ENCODE results near the gene ALDH1L1. TPM values are rescaled to one million over a fixed set of nuclear protein-coding genes. Genes with fewer than 3 reads are reported as not detected.
A peak's percentile ranks its signal among the peaks of the same experiment; 100 is the strongest.

ALDH1L1 gene
- total RNA-seq, 1 donor = under 0.01 TPM

- no peaks in the 10 kb centered on the region for H3K4me1 ChIP-seq (ENCODE audit: insufficient read depth, low read length)
Observed at GRCh38 chr3:126134219-126134975, 46.0 kb downstream of the ALDH1L1 start.

GRCh38 chr3:126133606-126134005, 46.8 kb downstream of the ALDH1L1 start:
- Histone ChIP-seq H3K4me1 (ENCODE audit: insufficient read depth, low read length) (no peaks in the 10 kb centered on the region), H3K27me3 (ENCODE audit: insufficient read depth, low read length) (peaks cover 11% of the 10 kb centered on the region), H3K4me3 (ENCODE audit: insufficient read depth, low read length) (no peak overlapping the region), H2AFZ (ENCODE audit: low read length) (no peak overlapping the region), H3K36me3 (ENCODE audit: insufficient read depth, low read length) (no peaks in the 10 kb centered on the region), H3K79me2 (ENCODE audit: insufficient read depth, low read length) (no peaks in the 10 kb centered on the region), H4K20me1 (ENCODE audit: insufficient read depth, low read length) (no peaks in the 10 kb centered on the region), H3K4me2 (ENCODE audit: insufficient read depth, low read length) (no peak overlapping the region), H3K9me3 (ENCODE audit: low read depth, low read length) (no peaks in the 10 kb centered on the region), H3K27ac (ENCODE audit: low read depth, low read length) (no peak overlapping the region)
- TF ChIP-seq CTCF (IDR thresholded peaks at IDR 0.05; ENCODE audit: extremely low read depth, low read depth, low read length) = no peak
- DNase-seq (ENCODE audit: insufficient read length, low spot score, missing footprints) = no peak

More at GRCh38 chr3:126134219-126134975, 46.0 kb downstream of the ALDH1L1 start:
- Histone ChIP-seq H3K79me2 (ENCODE audit: insufficient read depth, low read length) (no peaks in the 10 kb centered on the region), H4K20me1 (ENCODE audit: insufficient read depth, low read length) (no peaks in the 10 kb centered on the region), H3K27me3 (ENCODE audit: insufficient read depth, low read length) (peaks cover 19% of the 10 kb centered on the region), H3K36me3 (ENCODE audit: insufficient read depth, low read length) (no peaks in the 10 kb centered on the region), H3K4me3 (ENCODE audit: insufficient read depth, low read length) (no peak overlapping the region), H3K4me2 (ENCODE audit: insufficient read depth, low read length) (no peak overlapping the region), H2AFZ (ENCODE audit: low read length) (no peak overlapping the region), H3K9me3 (ENCODE audit: low read depth, low read length) (no peaks in the 10 kb centered on the region), H3K27ac (ENCODE audit: low read depth, low read length) (no peak overlapping the region)
- TF ChIP-seq CTCF (IDR thresholded peaks at IDR 0.05; ENCODE audit: extremely low read depth, low read depth, low read length) = peak; percentile 75
- DNase-seq (ENCODE audit: insufficient read length, low spot score, missing footprints) = peak; percentile 94

GRCh38 chr3:126132751-126133511, 47.5 kb downstream of the ALDH1L1 start:
- TF ChIP-seq CTCF (IDR thresholded peaks at IDR 0.05; ENCODE audit: extremely low read depth, low read depth, low read length) = peak; percentile 23
- peak; percentile 38 for DNase-seq (ENCODE audit: insufficient read length, low spot score, missing footprints)

More at GRCh38 chr3:126132751-126133511, 47.5 kb downstream of the ALDH1L1 start:
- Histone ChIP-seq H3K4me3 (ENCODE audit: insufficient read depth, low read length) (no peak overlapping the region), H2AFZ (ENCODE audit: low read length) (no peak overlapping the region), H3K4me2 (ENCODE audit: insufficient read depth, low read length) (no peak overlapping the region), H3K27ac (ENCODE audit: low read depth, low read length) (no peak overlapping the region), H3K27me3 (ENCODE audit: insufficient read depth, low read length) (peaks cover 8% of the 10 kb centered on the region), H3K4me1 (ENCODE audit: insufficient read depth, low read length) (no peaks in the 10 kb centered on the region), H3K9me3 (ENCODE audit: low read depth, low read length) (no peaks in the 10 kb centered on the region), H3K79me2 (ENCODE audit: insufficient read depth, low read length) (no peaks in the 10 kb centered on the region), H3K36me3 (ENCODE audit: insufficient read depth, low read length) (no peaks in the 10 kb centered on the region), H4K20me1 (ENCODE audit: insufficient read depth, low read length) (no peaks in the 10 kb centered on the region)
